Measurements from ENCODE around the gene SYNGR2.

Gene SYNGR2

DNA sequence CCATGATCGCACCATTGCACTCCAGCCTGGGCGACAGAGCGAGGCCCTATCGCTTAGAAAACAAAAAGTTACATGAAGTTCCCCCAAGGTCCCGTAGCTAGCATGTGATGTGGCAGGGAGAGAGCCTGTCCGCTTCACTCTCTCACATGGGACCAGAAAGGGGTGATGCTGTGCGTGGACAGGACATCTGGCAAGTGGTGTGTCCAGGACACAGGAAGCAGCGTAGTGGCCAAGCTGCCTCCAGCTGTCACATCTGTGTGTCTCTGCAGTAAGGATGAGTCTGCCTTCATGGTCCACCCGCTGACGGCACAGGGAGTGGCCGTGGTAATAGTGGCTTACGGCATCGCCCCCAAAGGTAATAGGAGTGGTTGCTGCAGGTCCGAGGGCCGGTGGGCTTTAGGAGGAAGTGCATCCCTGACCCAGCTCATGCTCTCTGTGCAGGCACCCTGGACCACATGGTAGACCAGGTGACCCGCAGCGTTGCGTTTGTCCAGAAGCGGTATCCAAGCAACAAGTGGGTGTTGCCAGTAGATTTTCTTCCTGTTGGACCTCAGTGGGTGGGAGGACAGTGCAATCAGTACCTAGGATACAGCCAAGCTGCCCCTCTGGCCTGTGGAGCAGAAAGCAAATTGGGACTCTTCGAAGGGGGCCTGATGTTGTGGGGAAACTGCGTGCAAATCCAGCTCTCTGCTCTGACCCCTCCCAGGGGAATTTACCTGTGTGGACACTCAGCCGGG is 36.2 kb downstream of the SYNGR2 start:
- H3K4me1 ChIP-seq (ENCODE audit: insufficient read depth, low read length) = no peaks in the 10 kb centered on the region
- H3K4me3 ChIP-seq (ENCODE audit: low read depth in 1 of 2, low read length in 2 of 2) = no peak overlapping the region
- DNase-seq (no peak), ATAC-seq (ENCODE audit: insufficient read depth, low read depth) (no peak)
- TF ChIP-seq EZH2 (IDR thresholded peaks at IDR 0.05; ENCODE audit: borderline replicate concordance, low read depth, low read length, severe bottlenecking) = no peak
- TF ChIP-seq, protein P1, sequence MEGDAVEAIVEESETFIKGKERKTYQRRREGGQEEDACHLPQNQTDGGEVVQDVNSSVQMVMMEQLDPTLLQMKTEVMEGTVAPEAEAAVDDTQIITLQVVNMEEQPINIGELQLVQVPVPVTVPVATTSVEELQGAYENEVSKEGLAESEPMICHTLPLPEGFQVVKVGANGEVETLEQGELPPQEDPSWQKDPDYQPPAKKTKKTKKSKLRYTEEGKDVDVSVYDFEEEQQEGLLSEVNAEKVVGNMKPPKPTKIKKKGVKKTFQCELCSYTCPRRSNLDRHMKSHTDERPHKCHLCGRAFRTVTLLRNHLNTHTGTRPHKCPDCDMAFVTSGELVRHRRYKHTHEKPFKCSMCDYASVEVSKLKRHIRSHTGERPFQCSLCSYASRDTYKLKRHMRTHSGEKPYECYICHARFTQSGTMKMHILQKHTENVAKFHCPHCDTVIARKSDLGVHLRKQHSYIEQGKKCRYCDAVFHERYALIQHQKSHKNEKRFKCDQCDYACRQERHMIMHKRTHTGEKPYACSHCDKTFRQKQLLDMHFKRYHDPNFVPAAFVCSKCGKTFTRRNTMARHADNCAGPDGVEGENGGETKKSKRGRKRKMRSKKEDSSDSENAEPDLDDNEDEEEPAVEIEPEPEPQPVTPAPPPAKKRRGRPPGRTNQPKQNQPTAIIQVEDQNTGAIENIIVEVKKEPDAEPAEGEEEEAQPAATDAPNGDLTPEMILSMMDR (IDR thresholded peaks at IDR 0.05; ENCODE audit: borderline replicate concordance, extremely low read depth, low read length, poor library complexity, severe bottlenecking) = no peak
- no peaks in the 10 kb centered on the region for H3K27me3 ChIP-seq (ENCODE audit: insufficient read depth, low read length, poor library complexity)
- no peak overlapping the region for H3K4me2 ChIP-seq (ENCODE audit: insufficient read depth, low read length)
- no peaks in the 10 kb centered on the region for H3K79me2 ChIP-seq (ENCODE audit: insufficient read depth, low read length)
- no peaks in the 10 kb centered on the region for H3K9me3 ChIP-seq (ENCODE audit: insufficient read depth, low read length, severe bottlenecking)
- H3K9ac ChIP-seq (ENCODE audit: low read depth, low read length) = no peak overlapping the region
- peaks cover 4% of the 10 kb centered on the region; the same call in 1 of the 2 replicates for H4K20me1 ChIP-seq (ENCODE audit: insufficient read depth, low read length)
- no peak overlapping the region for H2AFZ ChIP-seq (ENCODE audit: low read depth, low read length)
- H3K27ac ChIP-seq (ENCODE audit: low read length) = no peak overlapping the region
- peaks cover 44% of the 10 kb centered on the region for H3K36me3 ChIP-seq (ENCODE audit: insufficient read depth, low read length)

DNA sequence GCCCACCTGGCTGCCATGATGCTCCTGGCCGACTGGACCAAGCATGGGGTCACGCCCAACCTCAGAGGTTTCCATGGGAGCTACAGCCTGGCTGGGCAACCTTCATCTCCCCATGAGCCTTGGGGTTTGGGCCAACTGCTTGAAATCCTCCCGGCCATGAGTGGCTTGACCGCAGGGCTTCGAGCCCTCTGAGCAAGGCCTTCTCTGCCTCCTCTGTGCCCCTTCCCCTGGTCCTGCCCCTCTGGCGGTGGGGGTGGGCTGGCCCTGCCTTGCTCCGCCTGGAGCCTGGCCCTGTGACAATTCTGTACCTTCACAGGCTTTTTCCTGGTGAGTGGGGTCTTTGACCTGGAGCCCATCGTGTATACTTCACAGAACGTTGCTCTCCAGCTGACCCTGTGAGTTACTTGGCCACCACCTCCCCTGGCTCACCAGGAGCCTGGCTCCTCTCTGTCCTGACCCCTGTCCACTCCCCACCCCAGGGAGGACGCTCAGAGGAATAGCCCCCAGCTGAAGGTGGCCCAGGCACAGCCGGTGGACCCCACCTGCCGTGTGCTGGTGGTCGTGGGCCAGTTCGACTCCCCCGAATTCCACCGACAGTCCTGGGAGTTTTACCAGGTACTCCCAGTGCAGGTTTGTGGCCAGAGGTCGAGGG is 36.9 kb downstream of the SYNGR2 start:
- Histone ChIP-seq H3K9me3 (ENCODE audit: insufficient read depth, low read length, severe bottlenecking) (no peaks in the 10 kb centered on the region), H3K4me1 (ENCODE audit: insufficient read depth, low read length) (no peaks in the 10 kb centered on the region), H2AFZ (ENCODE audit: low read depth, low read length) (no peak overlapping the region), H3K9ac (ENCODE audit: low read depth, low read length) (no peak overlapping the region), H3K4me3 (ENCODE audit: low read depth in 1 of 2, low read length in 2 of 2) (no peak overlapping the region), H3K36me3 (ENCODE audit: insufficient read depth, low read length) (peaks cover 43% of the 10 kb centered on the region), H3K79me2 (ENCODE audit: insufficient read depth, low read length) (no peaks in the 10 kb centered on the region), H3K4me2 (ENCODE audit: insufficient read depth, low read length) (no peak overlapping the region), H4K20me1 (ENCODE audit: insufficient read depth, low read length) (peaks cover 4% of the 10 kb centered on the region; the same call in 1 of the 2 replicates), H3K27me3 (ENCODE audit: insufficient read depth, low read length, poor library complexity) (no peaks in the 10 kb centered on the region), H3K27ac (ENCODE audit: low read length) (no peak overlapping the region)
- DNase-seq (no peak), ATAC-seq (ENCODE audit: insufficient read depth, low read depth) (no peak)
- TF ChIP-seq, protein P1 (IDR thresholded peaks at IDR 0.05; ENCODE audit: borderline replicate concordance, extremely low read depth, low read length, poor library complexity, severe bottlenecking) = no peak
- no peak for TF ChIP-seq EZH2 (IDR thresholded peaks at IDR 0.05; ENCODE audit: borderline replicate concordance, low read depth, low read length, severe bottlenecking)

DNA sequence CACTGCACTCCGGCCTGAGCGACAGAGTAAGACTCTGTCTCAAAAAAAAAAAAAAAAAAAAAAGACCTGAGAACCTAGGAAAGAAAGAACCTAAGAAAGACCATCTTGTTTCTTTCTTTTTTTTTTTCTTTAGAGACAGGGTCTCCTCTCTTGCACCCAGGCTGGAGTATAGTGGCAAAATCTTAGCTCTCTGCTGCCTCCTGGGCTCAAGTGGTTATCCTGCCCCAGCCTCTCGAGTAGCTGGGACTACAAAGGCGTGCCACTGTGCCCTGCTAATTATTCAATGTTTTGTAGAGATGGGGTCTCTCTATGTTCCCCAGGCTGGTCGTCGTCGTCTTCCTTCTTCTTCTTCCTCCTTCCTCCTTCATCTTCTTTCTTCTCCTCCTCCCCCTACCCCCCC is 37.9 kb downstream of the SYNGR2 start:
- H3K27me3 ChIP-seq (ENCODE audit: insufficient read depth, low read length, poor library complexity) = no peaks in the 10 kb centered on the region
- H3K4me1 ChIP-seq (ENCODE audit: insufficient read depth, low read length) = no peaks in the 10 kb centered on the region
- no peak for DNase-seq
- H3K4me3 ChIP-seq (ENCODE audit: low read depth in 1 of 2, low read length in 2 of 2) = no peak overlapping the region
- peaks cover 37% of the 10 kb centered on the region for H3K36me3 ChIP-seq (ENCODE audit: insufficient read depth, low read length)
- TF ChIP-seq, protein P1 (IDR thresholded peaks at IDR 0.05; ENCODE audit: borderline replicate concordance, extremely low read depth, low read length, poor library complexity, severe bottlenecking) = peak; percentile 23
- no peak for TF ChIP-seq EZH2 (IDR thresholded peaks at IDR 0.05; ENCODE audit: borderline replicate concordance, low read depth, low read length, severe bottlenecking)
- no peak overlapping the region for H2AFZ ChIP-seq (ENCODE audit: low read depth, low read length)
- H3K27ac ChIP-seq (ENCODE audit: low read length) = no peak overlapping the region
- H4K20me1 ChIP-seq (ENCODE audit: insufficient read depth, low read length) = peaks cover 4% of the 10 kb centered on the region; the same call in 1 of the 2 replicates
- no peak overlapping the region for H3K9ac ChIP-seq (ENCODE audit: low read depth, low read length)
- no peak overlapping the region for H3K4me2 ChIP-seq (ENCODE audit: insufficient read depth, low read length)
- H3K79me2 ChIP-seq (ENCODE audit: insufficient read depth, low read length) = no peaks in the 10 kb centered on the region
- H3K9me3 ChIP-seq (ENCODE audit: insufficient read depth, low read length, severe bottlenecking) = no peaks in the 10 kb centered on the region
- 0 out of 3 replicates have a peak, but pooled peaks have one; percentile 35 for ATAC-seq (ENCODE audit: insufficient read depth, low read depth)
